ENCODE data around the gene SAPCD2.

The SAPCD2 gene

DNA sequence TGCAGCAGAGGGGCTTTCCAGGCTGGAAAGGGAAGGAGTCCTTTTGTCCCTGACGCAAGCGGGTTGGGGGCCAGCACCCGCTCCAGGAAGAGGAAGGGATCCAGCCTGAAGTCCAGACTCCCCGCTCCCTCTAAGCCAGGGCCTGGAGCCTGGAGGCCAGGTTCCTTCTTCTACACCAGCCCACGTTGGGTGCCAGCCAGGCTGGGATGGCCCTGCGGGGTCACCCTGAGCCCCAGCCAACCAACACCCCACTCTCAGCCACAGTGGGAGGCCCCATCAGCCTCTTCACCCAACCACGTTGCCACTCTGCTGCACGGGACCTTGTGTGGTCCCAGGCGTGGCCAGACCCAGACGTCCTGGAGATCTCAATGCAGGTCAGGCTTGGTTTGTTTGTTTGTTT is 37.5 kb downstream of the SAPCD2 start:
- H3K4me3 ChIP-seq (ENCODE audit: low read length), result no peak overlapping the region
- TF ChIP-seq, protein P1, sequence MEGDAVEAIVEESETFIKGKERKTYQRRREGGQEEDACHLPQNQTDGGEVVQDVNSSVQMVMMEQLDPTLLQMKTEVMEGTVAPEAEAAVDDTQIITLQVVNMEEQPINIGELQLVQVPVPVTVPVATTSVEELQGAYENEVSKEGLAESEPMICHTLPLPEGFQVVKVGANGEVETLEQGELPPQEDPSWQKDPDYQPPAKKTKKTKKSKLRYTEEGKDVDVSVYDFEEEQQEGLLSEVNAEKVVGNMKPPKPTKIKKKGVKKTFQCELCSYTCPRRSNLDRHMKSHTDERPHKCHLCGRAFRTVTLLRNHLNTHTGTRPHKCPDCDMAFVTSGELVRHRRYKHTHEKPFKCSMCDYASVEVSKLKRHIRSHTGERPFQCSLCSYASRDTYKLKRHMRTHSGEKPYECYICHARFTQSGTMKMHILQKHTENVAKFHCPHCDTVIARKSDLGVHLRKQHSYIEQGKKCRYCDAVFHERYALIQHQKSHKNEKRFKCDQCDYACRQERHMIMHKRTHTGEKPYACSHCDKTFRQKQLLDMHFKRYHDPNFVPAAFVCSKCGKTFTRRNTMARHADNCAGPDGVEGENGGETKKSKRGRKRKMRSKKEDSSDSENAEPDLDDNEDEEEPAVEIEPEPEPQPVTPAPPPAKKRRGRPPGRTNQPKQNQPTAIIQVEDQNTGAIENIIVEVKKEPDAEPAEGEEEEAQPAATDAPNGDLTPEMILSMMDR (IDR thresholded peaks at IDR 0.05; ENCODE audit: insufficient read depth, low read depth, low read length, missing control alignments), result no peak
- no peak for DNase-seq (ENCODE audit: low read depth)

DNA sequence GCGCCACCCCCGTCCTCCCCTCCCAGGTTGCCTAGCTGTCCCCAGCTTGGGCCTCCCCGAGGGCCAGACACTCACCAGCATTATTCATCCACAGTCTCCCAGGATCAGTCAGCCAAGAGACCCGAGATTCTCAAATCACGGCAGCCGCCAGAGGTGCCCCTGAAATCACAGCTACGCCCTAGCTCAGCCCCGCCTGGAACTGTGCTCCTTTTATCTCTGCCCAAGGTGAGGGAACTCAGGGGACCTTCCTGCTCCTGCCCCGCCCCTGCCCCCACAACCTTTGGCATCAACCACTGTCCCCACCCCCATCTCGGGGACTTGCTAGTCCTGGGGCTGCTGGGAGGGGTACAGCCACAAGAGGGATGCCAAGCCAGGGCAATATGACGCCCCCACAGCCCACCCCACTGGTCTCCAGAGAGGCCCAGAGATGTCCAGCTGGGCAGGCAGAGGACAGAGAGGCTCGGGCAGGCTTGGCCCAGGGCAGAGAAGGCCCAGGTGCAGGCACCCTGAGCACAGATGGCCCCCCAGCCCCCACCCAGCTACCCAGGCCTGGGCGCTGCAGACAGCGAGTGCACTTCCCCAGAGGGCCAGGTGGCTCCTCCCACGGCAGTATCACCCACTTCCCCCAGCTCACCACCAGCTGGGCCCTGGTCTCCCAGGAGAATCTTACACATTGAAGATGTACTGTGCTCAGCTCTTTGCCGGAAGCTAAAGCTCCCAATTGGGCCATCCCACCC is 38.3 kb downstream of the SAPCD2 start, which contains the start of gene FUT7:
FUT7 (minus strand) TSS at position 185 of the 737 bp plus-strand sequence; CDS start at position 88, 97 bp downstream.
- TF ChIP-seq, protein P1 (IDR thresholded peaks at IDR 0.05; ENCODE audit: insufficient read depth, low read depth, low read length, missing control alignments), result no peak
- no peak for DNase-seq (ENCODE audit: low read depth)

GRCh38 chr9:137030538-137031527 is 39.5 kb downstream of the SAPCD2 start:
- H3K4me3 ChIP-seq (ENCODE audit: low read length), result no peak overlapping the region
- DNase-seq (ENCODE audit: low read depth), result no peak
- TF ChIP-seq, protein P1 (IDR thresholded peaks at IDR 0.05; ENCODE audit: insufficient read depth, low read depth, low read length, missing control alignments), result no peak

More for the DNA sequence above, 38.3 kb downstream of the SAPCD2 start, which contains the start of gene FUT7:
- H3K4me3 ChIP-seq (ENCODE audit: low read length), result no peak within 1 kb of the TSS

GRCh38 chr9:137030006-137030405 is 40.4 kb downstream of the SAPCD2 start:
- TF ChIP-seq, protein P1 (IDR thresholded peaks at IDR 0.05; ENCODE audit: insufficient read depth, low read depth, low read length, missing control alignments), result no peak
- no peak for DNase-seq (ENCODE audit: low read depth)
- H3K4me3 ChIP-seq (ENCODE audit: low read length), result no peak overlapping the region

DNA sequence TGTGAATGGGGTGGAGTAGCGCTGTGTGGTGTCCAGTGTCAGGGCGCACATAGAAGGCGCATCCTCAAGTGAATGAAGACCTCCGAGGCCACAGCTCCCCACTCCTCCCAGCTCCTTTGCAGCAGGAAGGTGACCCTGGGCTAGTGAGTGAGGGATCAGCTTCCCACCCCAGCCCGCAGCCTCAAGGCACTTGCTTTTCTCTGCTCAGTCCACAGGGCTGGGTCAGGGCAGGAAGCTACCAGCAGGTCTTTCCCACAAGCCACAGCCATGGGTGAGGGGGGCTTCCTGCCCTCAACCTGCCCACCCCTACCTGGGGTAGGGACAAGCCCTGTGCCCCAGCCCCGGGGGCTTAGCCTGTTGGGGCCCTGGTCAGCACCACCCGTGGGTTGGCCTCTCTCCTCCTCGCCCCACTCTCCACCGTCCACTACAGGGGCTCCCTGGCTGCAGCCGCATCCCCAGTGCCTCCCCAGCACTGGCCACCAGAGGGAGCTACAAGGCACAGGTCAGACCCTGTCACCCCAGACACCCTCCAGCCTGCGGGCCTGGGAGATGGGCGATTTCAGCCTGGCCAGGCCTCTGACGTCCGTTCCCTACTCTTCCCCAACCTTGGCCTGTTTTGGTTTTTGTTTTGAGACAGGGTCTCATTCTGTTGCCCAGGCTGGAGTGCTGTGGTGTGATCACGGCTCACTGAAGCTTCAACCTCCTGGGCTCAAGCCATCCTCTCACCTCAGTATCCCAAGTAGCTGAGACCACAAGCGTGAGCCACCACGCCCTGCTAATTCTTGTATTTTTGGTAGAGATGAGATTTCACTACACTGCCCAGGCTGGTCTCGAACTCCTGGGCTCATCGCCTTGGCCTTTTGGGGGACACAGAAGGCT is 41.1 kb downstream of the SAPCD2 start:
- peak; percentile 59 for DNase-seq (ENCODE audit: low read depth)
- peak overlapping the region; percentile 56 for H3K4me3 ChIP-seq (ENCODE audit: low read length)
- TF ChIP-seq, protein P1 (IDR thresholded peaks at IDR 0.05; ENCODE audit: insufficient read depth, low read depth, low read length, missing control alignments), result peak; percentile 90

Data from epithelial cell of esophagus (primary cell).